ENCODE results near the gene NT5C3A.
A peak's percentile ranks its signal among the peaks of the same experiment; 100 is the strongest.
"Not testable (repeated sequence)": the region's sequence is repeated elsewhere in the genome, so short reads cannot be mapped to it uniquely, and the experiment has no call there.

NT5C3A gene

DNA sequence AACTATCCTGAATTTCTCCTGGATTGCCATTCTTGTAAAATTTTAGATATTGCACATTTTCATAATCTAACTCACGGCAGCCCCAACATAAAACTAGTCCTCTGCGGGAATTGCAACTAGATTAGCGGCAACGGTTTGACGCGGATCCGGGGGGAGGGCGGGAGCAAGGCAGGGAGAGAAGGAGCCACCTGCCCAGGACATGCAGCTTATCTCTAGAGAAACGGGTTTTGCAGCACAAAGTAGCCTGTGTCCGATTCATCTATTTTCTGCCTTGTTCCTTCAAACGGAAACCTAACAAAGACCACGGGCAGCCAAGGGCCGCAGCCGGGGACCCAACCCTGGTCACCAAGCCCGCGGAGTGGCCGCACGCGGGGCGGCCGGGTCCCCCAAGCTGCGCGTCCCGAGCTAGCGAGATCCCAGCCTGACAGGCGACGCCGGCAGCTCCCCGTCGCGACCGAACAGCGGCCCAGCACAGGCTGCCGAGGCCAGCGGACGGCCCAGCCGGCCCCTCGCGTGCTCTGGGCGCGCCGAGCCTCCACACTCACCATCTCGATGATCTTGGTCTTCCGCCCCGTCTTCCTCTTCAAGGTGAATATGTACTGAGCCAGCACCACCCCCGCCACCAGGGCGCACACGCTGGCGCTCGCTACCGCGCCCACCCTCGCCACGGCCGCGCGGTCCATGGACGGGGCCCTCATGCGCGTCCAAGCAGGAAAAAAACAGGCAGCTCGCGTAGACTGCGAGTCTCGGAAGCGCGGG, at the start of gene NT5C3A:
TSS of gene NT5C3A (minus strand) at position 754 of the 759 bp plus-strand sequence. CDS start at position 683, 71 bp downstream.
- DNase-seq = no peak
- in situ Hi-C loops (cut with MboI; ENCODE audit: low pct_unique_long_range_greater_than_20kb, low sequenced_read_pairs) = no loop called here

- DNase-seq = no peak
- in situ Hi-C loops (cut with MboI; ENCODE audit: low pct_unique_long_range_greater_than_20kb, low sequenced_read_pairs) = no loop called here
Measured at GRCh38 chr7:33111614-33112013, 49.0 kb upstream of the NT5C3A start.

DNA sequence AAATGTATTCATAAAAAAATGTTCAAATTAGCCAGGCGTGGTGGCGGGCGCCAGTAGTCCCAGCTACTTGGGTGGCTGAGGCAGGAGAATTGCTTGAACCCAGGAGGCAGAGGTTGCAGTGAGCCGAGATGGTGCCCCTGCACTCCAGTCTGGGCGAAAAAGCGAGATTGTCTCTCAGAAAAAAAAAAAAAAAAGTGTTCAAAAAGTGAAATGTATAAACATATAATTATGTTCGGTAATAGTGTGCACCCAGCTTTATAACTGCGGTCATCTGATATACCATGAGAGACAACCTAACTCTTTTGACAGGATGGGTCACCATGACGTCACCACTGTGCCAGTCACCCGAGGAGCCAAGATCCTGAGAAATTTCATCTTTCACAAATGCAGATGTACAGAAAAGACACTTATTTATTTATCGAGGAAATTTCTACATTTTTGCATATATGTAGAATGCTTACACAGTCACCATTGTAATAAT, 47.2 kb upstream of the NT5C3A start:
- no peak for DNase-seq
- in situ Hi-C loops (cut with MboI; ENCODE audit: low pct_unique_long_range_greater_than_20kb, low sequenced_read_pairs) = no loop called here

GRCh38 chr7:33109005-33109757, 46.6 kb upstream of the NT5C3A start, which contains the start of gene RP9:
RP9 (minus strand) TSS chr7:33109404; CDS start chr7:33109372, 32 bp downstream.
- in situ Hi-C loops (cut with MboI; ENCODE audit: low pct_unique_long_range_greater_than_20kb, low sequenced_read_pairs) = no loop called here
- peak; percentile 81 for DNase-seq

- DNase-seq = peak; percentile 50
- in situ Hi-C loops (cut with MboI; ENCODE audit: low pct_unique_long_range_greater_than_20kb, low sequenced_read_pairs) = no loop called here
Measured at GRCh38 chr7:33108554-33109004, 46.0 kb upstream of the NT5C3A start.

DNA sequence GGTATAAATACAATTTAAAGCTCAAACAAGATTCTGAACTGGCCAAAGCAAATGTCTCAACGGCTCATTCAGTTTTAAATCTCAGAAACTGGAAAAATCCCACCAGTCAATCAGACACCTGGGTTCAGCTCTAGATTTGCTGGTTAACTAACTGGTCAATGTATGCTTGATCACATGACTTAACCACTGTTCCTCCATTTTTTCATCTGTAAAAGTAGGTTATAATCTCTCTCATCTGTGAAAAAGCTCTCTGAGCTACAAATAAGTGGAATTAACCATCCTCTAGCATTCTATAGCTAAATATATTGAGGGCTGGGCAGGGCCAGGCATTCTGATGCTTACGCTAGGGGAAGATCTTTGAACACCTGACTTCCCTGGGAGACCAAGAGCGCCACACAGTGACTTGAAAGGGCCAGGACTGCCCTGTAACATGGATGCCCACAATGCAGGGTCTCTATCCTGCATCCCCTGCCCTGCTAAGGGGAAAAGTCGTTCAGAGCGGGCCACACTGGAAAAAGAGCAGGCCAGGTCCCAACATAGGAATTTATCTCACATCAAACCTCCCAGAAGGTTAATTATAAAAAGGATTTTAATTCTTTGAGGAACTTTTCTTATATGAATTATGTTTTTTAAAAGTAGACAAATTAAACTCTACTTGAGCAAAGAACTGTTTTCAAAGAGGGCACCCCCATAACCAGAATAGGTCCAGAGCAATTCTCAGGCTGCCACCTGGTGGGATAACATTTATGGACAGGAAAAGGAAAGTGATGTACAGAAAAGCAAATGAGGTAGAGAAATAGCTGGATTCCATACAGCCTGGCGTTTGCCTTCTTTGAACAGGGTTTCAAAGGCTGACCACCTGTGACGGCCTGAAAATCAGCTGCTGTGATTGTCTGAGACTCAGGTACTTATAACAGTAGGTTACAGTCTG, 44.8 kb upstream of the NT5C3A start:
- DNase-seq = peak; percentile 49
- in situ Hi-C loops (cut with MboI; ENCODE audit: low pct_unique_long_range_greater_than_20kb, low sequenced_read_pairs) = no loop called here

DNA sequence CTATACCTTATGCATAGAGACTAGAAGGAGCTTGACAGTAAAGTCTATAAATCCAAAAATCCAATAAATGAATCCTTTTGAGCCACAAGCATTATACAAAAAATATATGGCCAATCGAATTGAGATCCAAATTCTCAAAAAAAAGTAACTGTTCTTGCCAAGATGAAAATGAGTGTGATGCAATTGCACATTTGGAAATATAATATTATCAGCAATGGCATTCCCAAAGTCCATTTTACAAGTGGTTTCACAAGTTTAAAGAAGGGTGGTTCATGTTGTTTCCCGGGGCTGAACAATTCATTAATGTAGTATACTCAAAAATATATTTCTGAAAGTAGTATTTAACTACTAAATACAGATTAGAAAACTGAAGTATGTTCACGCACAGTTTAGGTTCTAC, 39.3 kb upstream of the NT5C3A start:
- DNase-seq = no peak
- in situ Hi-C loops (cut with MboI; ENCODE audit: low pct_unique_long_range_greater_than_20kb, low sequenced_read_pairs) = no loop called here

DNA sequence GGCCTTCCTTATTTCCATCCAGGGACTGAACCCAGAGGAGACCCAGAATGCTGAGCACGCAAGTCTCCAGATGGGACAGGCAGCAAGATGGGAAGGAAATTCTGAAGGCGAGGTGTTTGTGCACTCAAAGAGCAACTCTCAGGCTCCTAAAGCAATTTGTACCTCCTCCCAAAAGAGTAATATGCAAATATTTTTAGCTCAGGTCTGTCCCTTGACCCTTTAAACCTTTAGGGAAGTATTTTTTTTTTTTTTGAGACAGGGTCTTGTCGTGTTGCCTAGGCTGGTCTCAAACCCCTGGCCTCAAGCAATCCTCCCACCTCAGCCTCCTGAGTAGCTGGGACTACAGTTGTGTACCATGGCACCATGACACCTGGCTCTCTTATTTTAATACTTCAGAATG, 38.2 kb upstream of the NT5C3A start:
- no peak for DNase-seq
- in situ Hi-C loops (cut with MboI; ENCODE audit: low pct_unique_long_range_greater_than_20kb, low sequenced_read_pairs) = no loop called here

DNA sequence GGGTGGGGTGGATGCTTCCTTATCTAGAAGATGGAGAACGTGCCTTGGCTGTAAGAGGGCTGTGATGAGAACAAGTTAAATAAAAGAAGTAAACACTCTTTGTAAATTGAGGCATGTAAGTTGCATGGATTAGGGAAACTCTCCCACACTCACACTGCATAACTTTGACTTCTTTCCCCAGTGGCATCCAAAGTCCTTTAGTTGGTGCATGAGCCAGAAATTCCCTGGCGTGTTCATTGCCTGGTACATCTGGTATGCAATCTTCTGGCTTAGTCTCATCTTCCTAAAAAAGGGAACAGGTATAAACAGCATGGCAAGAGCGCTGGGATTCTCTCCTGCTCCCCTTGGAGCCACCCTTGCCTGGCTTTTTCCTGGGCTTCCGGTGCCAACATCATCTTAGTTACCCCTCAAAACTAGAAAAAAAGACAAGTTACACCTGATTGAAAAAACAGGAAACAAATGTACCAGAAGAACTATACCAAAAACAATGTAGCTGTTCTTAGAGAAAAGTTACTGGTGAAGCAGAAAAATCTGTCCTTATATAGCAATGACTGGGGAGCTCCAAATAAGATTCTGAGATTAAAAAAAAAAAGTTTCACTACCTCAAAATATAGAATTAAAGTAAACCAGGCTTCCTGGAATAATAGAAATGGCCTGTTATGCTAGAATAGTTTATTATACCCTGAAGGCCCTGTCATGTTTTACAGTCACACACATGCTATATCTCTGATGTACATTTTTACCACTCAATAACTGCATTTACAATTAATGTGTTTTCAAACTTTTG, 36.8 kb upstream of the NT5C3A start:
- in situ Hi-C loops (cut with MboI; ENCODE audit: low pct_unique_long_range_greater_than_20kb, low sequenced_read_pairs) = no loop called here

DNA sequence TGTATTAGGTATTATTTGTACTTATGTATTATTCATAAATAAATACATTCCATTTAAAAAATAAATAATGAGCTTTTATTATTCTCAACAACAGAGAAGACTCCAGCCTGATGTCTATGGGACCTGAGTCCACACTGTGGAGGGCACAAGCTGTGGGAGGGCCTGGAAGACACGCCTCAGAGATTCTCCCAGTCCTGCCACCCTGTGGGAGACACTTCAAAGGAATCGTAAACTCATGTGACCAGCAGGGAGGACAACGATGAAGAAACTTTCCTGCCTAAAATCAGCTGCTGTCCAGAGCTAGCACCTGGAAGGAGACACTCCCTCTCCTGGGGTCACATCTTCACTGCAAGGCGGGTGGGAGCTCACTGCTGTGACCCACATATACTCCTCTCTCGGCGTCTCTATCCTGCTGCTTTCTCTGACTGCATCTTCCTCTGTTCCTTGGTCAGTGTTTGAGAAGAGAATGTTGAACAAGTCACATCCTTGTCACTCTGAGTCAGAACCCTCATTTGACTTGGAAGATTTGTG, 32.2 kb upstream of the NT5C3A start:
- in situ Hi-C loops (cut with MboI; ENCODE audit: low pct_unique_long_range_greater_than_20kb, low sequenced_read_pairs); DNase-seq: not testable (repeated sequence)

More for the DNA sequence above, 36.8 kb upstream of the NT5C3A start:
- DNase-seq = no peak

- in situ Hi-C loops (cut with MboI; ENCODE audit: low pct_unique_long_range_greater_than_20kb, low sequenced_read_pairs) = no loop called here
- DNase-seq = no peak
Measured at GRCh38 chr7:33093266-33093665, 30.7 kb upstream of the NT5C3A start.

DNA sequence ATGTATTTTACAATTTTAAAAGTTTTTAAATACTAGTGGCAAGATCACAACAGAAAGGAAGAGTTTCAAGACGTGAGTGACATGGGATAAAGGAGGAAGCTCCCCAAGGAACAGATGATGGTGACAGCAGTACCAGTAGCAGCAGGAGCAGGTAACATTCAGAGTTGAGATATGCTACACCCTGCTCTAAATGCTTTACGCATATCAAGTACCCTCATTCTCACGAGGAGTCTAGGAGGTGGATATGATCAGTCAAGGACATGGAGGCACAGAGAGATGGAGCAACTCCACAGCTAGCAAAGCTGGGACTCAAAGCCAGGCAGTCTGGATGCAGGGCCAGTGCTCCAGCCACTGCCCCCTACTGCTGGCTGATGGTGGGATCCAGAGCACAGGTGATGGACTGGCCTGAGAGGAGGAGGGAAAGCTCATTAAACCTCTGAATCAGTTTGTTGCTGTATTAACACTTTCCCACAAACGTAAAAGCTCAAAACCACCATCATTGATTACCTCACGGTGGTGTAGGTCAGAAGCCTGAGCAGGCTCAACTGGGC, 29.1 kb upstream of the NT5C3A start:
- in situ Hi-C loops (cut with MboI; ENCODE audit: low pct_unique_long_range_greater_than_20kb, low sequenced_read_pairs) = no loop called here
- DNase-seq = no peak

DNA sequence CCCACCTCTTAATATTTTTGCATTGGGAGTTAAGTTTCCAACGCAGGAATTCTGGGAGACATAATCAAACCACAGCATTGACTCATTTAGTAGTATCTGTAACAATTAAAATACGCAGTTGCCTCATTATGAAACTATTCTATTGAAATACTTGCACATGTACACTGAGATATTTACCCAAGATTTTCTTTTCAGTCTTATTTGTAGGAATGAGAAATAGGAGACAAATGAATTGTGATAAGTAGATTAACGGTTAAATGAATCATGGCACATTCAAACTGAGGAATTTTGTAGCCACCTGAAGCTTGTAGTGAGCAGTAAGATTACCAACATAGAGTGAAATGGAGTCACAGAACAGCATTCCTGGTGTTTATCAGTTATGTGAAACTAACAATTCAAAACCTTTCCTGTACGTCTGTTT, 28.5 kb upstream of the NT5C3A start:
- DNase-seq = no peak

DNA sequence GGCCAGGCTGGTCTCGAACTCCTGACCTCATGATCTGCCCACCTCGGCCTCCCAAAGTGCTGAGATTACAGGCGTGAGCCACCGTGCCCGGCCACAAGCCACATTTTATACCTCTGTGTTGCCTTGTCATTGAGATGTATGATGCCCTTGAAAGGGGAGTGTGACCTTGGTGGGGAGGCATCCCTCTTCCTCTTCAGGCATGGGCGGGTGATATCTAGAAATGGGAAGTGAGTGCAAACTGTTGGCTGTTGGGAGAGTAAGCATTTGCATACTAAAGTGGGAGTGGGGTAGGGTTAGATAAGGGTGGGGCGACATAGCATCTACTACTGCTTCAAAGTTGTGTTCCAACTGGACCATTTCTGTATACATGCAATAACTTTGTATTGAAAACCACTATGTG, 26.6 kb upstream of the NT5C3A start:
- in situ Hi-C loops (cut with MboI; ENCODE audit: low pct_unique_long_range_greater_than_20kb, low sequenced_read_pairs) = no loop called here
- no peak for DNase-seq

More for the DNA sequence above, 28.5 kb upstream of the NT5C3A start:
- in situ Hi-C loops (cut with MboI; ENCODE audit: low pct_unique_long_range_greater_than_20kb, low sequenced_read_pairs) = no loop called here

DNA sequence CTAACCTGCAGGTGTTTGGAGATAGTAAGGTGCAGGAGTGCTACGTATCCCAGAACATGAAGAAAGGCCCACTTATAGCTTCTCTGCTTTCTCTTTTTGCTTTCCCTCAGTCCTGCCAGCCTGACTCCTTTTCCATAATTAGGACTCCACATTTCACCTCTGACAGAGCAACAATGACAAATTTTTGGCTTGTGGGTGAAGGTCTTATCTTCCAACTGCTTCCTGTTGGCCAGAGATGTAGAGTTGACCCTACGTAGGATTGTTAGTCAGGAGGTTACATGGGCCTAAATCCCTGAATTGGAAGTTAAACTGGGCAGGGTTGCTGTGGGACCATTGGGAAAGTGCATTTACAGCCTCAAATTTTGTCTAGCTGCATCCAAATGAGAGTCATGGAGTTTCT, 25.3 kb upstream of the NT5C3A start:
- no peak for DNase-seq
- in situ Hi-C loops (cut with MboI; ENCODE audit: low pct_unique_long_range_greater_than_20kb, low sequenced_read_pairs) = no loop called here

- no peak for DNase-seq
- in situ Hi-C loops (cut with MboI; ENCODE audit: low pct_unique_long_range_greater_than_20kb, low sequenced_read_pairs) = no loop called here
Measured at GRCh38 chr7:33087356-33087755, 24.8 kb upstream of the NT5C3A start.

- in situ Hi-C loops (cut with MboI; ENCODE audit: low pct_unique_long_range_greater_than_20kb, low sequenced_read_pairs) = no loop called here
- DNase-seq = no peak
Measured at GRCh38 chr7:33079763-33080690, 17.5 kb upstream of the NT5C3A start.

Data from KBM-7 (cell line).